Smooth muscle cell (in vitro differentiated cells): Measurements from ENCODE around the gene FBRS. TPM values are rescaled to one million over a fixed set of nuclear protein-coding genes. Genes with fewer than 3 reads are reported as not detected.

Experiments used
- DNase-seq: peaks from one replicate; lab custom pipeline; 2025; ENCODE audit not compliant: unreplicated experiment; lab: John Stamatoyannopoulos, UW
- H2AFZ ChIP-seq: fragments of 200-600 bp; sonication (generic); 2 replicates; pipeline ENCODE4 v1.6.0; 2016; ENCODE audit warnings: antibody characterized with exemption, low read depth, mild to moderate bottlenecking
- H3F3A ChIP-seq: fragments of 200-600 bp; sonication (generic); 2 replicates; pipeline ENCODE4 v1.6.0; 2017; ENCODE audit warnings: antibody characterized with exemption, low read depth
- H3K27ac ChIP-seq: fragments of 200-600 bp; sonication (generic); 2 replicates; pipeline ENCODE4 v1.5.1; 2016; ENCODE audit warnings: low read depth, mild to moderate bottlenecking
- H3K27me3 ChIP-seq: fragments of 200-600 bp; sonication (generic); 2 replicates; pipeline ENCODE4 v1.6.1; 2016; ENCODE audit warnings: low read depth, mild to moderate bottlenecking
- H3K36me3 ChIP-seq: fragments of 200-600 bp; sonication (generic); 2 replicates; pipeline ENCODE4 v1.5.1; 2016; ENCODE audit warnings: low read depth
- H3K4me1 ChIP-seq: fragments of 200-600 bp; sonication (generic); 2 replicates; pipeline ENCODE4 v1.5.1; 2016; ENCODE audit warnings: low read depth
- H3K4me2 ChIP-seq: fragments of 200-600 bp; sonication (generic); 2 replicates; pipeline ENCODE4 v1.6.0; 2016; ENCODE audit warnings: mild to moderate bottlenecking
- H3K4me3 ChIP-seq: fragments of 200-600 bp; sonication (generic); 2 replicates; pipeline ENCODE4 v1.5.1; 2016; ENCODE audit warnings: mild to moderate bottlenecking
- H3K79me2 ChIP-seq: fragments of 200-600 bp; sonication (generic); 2 replicates; pipeline ENCODE4 v1.6.0; 2016; ENCODE audit warnings: low read depth, mild to moderate bottlenecking
- H3K9ac ChIP-seq: fragments of 200-600 bp; sonication (generic); 2 replicates; pipeline ENCODE4 v1.6.0; 2016; ENCODE audit warnings: low read depth
- H3K9me3 ChIP-seq: fragments of 200-600 bp; sonication (generic); replicated peaks from 2 replicates; pipeline ENCODE4 v1.5.1; 2016; ENCODE audit warnings: low read depth
- H4K20me1 ChIP-seq: fragments of 200-600 bp; sonication (generic); 2 replicates; pipeline ENCODE4 v1.6.0; 2016; ENCODE audit warnings: low read depth
- WGBS: methylation state at CpG from one replicate; pipeline ENCODE4 v1.1.7; 2016; ENCODE audit warnings: low lambda C conversion rate; 5-methylcytosine and 5-hydroxymethylcytosine counted together
- polyA plus RNA-seq: library from polyadenylated mRNA; unstranded; fragments of >200 nt; fragmentation: Nextera tagmentation; extraction: Ambion mirVana; gene quantifications from 2 replicates; pipeline ENCODE4 v1.2.1, GENCODE V29; 2016
- total RNA-seq: library from RNA; depleted of rRNA; stranded (reverse); fragments of >200 nt; gene quantifications from 2 replicates; pipeline ENCODE4 v1.2.3, GENCODE V29; 2014
- TF ChIP-seq, protein P1 (sequence below): fragments of 200-600 bp; sonication (generic); IDR thresholded peaks from 2 replicates; pipeline ENCODE4 v1.5.1; 2017; ENCODE audit warnings: borderline replicate concordance, mild to moderate bottlenecking, antibody characterized with exemption; ENCODE audit not compliant: insufficient read depth, poor library complexity, severe bottlenecking

Gene FBRS
- total and polyA plus RNA-seq, 2 experiments from 2014 or later: 18.3 to 21.9 TPM

DNA sequence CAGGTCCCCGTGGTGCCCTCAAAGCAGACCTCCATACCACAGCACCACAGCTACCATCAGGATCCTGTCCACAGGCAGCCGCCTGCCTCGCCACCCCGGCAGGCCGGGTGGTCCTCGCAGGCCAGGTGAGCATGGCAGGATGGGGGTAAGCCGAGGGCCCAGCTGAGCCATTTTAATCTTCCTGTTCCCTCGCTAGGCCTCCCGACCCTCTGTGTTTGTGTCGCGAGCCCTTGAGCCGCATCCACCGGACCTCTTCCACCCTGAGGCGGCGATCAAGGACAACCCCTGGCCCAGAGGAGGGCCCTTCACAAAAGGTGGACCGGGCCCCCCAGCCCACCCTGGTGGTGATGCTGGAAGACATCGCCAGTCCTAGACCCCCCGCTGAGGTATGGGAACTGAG lies 5.5 kb upstream of the FBRS start:
- H2AFZ ChIP-seq: no peak overlapping the region
- WGBS: 97% methylated on average over 18 of the region's 18 CpGs
- H3K9ac ChIP-seq: no peak overlapping the region
- TF ChIP-seq, protein P1, sequence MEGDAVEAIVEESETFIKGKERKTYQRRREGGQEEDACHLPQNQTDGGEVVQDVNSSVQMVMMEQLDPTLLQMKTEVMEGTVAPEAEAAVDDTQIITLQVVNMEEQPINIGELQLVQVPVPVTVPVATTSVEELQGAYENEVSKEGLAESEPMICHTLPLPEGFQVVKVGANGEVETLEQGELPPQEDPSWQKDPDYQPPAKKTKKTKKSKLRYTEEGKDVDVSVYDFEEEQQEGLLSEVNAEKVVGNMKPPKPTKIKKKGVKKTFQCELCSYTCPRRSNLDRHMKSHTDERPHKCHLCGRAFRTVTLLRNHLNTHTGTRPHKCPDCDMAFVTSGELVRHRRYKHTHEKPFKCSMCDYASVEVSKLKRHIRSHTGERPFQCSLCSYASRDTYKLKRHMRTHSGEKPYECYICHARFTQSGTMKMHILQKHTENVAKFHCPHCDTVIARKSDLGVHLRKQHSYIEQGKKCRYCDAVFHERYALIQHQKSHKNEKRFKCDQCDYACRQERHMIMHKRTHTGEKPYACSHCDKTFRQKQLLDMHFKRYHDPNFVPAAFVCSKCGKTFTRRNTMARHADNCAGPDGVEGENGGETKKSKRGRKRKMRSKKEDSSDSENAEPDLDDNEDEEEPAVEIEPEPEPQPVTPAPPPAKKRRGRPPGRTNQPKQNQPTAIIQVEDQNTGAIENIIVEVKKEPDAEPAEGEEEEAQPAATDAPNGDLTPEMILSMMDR: no peak
- H3F3A ChIP-seq: peaks cover 19% of the 10 kb centered on the region
- H3K36me3 ChIP-seq: no peaks in the 10 kb centered on the region
- no peak overlapping the region for H3K4me3 ChIP-seq
- H3K9me3 ChIP-seq: no peaks in the 10 kb centered on the region
- no peak overlapping the region for H3K27ac ChIP-seq
- H3K4me2 ChIP-seq: peak overlapping the region; percentile 98
- H4K20me1 ChIP-seq: no peaks in the 10 kb centered on the region
- no peaks in the 10 kb centered on the region for H3K27me3 ChIP-seq
- H3K79me2 ChIP-seq: peaks cover 8% of the 10 kb centered on the region
- no peak for DNase-seq
- peaks cover 5% of the 10 kb centered on the region for H3K4me1 ChIP-seq

DNA sequence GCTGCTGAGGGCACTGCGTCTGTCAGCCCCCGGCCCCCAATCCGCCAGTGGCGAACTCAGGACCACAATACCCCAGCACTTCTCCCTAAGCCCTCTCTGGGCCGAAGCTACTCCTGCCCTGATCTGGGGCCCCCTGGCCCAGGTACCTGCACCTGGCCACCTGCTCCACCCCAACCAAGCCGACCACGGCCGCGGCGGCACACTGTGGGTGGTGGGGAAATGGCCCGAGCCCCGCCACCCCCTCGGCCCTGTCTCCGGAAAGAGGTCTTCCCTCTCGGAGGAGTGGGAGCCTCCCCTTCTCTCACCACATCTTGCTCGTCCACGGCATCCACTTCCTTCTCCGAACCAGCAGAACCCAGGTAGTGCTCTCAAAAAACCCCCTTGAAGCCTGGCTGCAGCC lies 3.4 kb upstream of the FBRS start:
- peaks cover 5% of the 10 kb centered on the region for H3K4me1 ChIP-seq
- H3K79me2 ChIP-seq: peaks cover 12% of the 10 kb centered on the region
- peaks cover 23% of the 10 kb centered on the region for H3F3A ChIP-seq
- WGBS: 99% methylated on average over 16 of the region's 18 CpGs
- no peak overlapping the region for H3K4me3 ChIP-seq
- H3K9ac ChIP-seq: no peak overlapping the region
- H3K9me3 ChIP-seq: no peaks in the 10 kb centered on the region
- H3K4me2 ChIP-seq: no peak overlapping the region
- H2AFZ ChIP-seq: no peak overlapping the region
- H3K27me3 ChIP-seq: no peaks in the 10 kb centered on the region
- DNase-seq: no peak
- H4K20me1 ChIP-seq: peaks cover 3% of the 10 kb centered on the region
- no peak overlapping the region for H3K27ac ChIP-seq
- H3K36me3 ChIP-seq: no peaks in the 10 kb centered on the region
- TF ChIP-seq, protein P1: no peak

DNA sequence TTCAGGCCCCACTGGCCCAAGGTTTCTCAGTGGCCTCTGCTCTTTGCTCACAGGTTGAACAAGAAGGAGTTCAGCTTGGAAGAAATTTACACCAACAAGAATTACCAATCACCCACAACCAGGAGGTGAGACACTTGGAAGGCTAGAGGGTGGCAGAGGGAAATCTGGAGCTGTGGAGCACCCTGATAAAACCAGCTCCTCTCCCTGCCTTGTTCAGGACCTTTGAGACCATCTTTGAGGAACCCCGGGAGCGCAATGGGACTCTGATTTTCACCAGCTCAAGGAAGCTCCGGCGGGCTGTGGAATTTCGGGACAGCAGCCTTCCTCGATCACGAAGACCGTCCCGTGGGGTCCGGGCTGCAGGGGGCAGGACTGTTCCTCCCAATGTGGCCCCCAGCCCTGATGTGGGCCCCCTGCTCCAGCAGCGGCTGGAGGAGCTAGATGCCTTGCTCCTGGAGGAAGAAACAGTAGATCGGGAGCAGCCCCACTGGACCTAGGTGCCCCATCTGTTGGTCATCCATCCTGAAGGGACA lies 2.4 kb upstream of the FBRS start:
- Histone ChIP-seq H3K27ac (no peak overlapping the region), H3K4me2 (no peak overlapping the region), H3K4me1 (peaks cover 14% of the 10 kb centered on the region), H4K20me1 (peaks cover 13% of the 10 kb centered on the region), H3K79me2 (peaks cover 21% of the 10 kb centered on the region), H3K27me3 (no peaks in the 10 kb centered on the region), H2AFZ (no peak overlapping the region), H3K4me3 (no peak overlapping the region), H3K9ac (no peak overlapping the region), H3K9me3 (no peaks in the 10 kb centered on the region), H3K36me3 (no peaks in the 10 kb centered on the region), H3F3A (peaks cover 22% of the 10 kb centered on the region)
- TF ChIP-seq, protein P1: no peak
- WGBS: 95% methylated on average over 12 of the region's 12 CpGs
- no peak for DNase-seq

DNA sequence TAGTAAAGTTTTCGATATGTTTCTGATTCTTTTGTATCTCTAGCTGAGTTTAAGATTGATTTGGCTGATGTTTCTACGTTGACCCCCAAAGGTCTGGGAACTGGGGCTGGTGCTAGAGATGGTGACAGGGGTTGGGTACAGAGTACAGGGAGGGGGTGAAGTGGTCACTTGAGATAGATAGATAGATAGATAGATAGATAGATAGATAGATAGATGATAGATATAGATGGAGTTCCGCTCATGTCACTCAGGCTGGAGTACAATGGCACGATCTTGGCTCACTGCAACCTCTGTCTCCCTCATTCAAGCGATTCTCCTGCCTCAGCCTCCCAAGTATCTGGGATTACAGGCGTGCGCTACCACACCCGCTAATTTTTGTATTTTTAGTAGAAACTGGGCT lies 1.8 kb upstream of the FBRS start:
- no peak overlapping the region for H3K4me3 ChIP-seq
- peaks cover 18% of the 10 kb centered on the region for H3K4me1 ChIP-seq
- no peaks in the 10 kb centered on the region for H3K9me3 ChIP-seq
- peaks cover 18% of the 10 kb centered on the region for H4K20me1 ChIP-seq
- WGBS: over 99% methylated on average over 6 of the region's 8 CpGs
- H3F3A ChIP-seq: peaks cover 19% of the 10 kb centered on the region
- H3K36me3 ChIP-seq: peaks cover 3% of the 10 kb centered on the region
- no peak overlapping the region for H3K4me2 ChIP-seq
- peak overlapping the region; percentile 84 for H3K27ac ChIP-seq
- TF ChIP-seq, protein P1: no peak
- DNase-seq: no peak
- H3K9ac ChIP-seq: no peak overlapping the region
- H3K27me3 ChIP-seq: no peaks in the 10 kb centered on the region
- no peak overlapping the region for H2AFZ ChIP-seq
- H3K79me2 ChIP-seq: peaks cover 23% of the 10 kb centered on the region
